ENCODE results near the gene PIP4P1. TPM values are rescaled to one million over a fixed set of nuclear protein-coding genes. Genes with fewer than 3 reads are reported as not detected.

Gene PIP4P1
- total and polyA plus RNA-seq, 9 of the 15 experiments (the other 6 are each of a cell fraction or from before 2014, with no cell fraction given), result 5.3 to 20.9 (median 10.7) TPM

GRCh38 chr14:20412876-20413743, 48.1 kb downstream of the PIP4P1 start, which contains the start of gene TEP1 (continued):
- no peak for TF ChIP-seq TCF7L2 (IDR thresholded peaks at IDR 0.05; ENCODE audit: low read depth, low read length)
- no peak for TF ChIP-seq RBM22 (IDR thresholded peaks at IDR 0.05; ENCODE audit: low read depth, low read length, poor library complexity, severe bottlenecking)
- TF ChIP-seq, protein P1, sequence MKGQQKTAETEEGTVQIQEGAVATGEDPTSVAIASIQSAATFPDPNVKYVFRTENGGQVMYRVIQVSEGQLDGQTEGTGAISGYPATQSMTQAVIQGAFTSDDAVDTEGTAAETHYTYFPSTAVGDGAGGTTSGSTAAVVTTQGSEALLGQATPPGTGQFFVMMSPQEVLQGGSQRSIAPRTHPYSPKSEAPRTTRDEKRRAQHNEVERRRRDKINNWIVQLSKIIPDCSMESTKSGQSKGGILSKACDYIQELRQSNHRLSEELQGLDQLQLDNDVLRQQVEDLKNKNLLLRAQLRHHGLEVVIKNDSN (CRISPR knock-in tag; IDR thresholded peaks at IDR 0.05), result no peak
- TF ChIP-seq CTBP1 (IDR thresholded peaks at IDR 0.05; ENCODE audit: borderline replicate concordance), result peak; percentile 66
- TF ChIP-seq POLR3A (IDR thresholded peaks at IDR 0.05; ENCODE audit: borderline replicate concordance, extremely low read depth, insufficient read depth, insufficient read length), result no peak
- TF ChIP-seq, protein P2, sequence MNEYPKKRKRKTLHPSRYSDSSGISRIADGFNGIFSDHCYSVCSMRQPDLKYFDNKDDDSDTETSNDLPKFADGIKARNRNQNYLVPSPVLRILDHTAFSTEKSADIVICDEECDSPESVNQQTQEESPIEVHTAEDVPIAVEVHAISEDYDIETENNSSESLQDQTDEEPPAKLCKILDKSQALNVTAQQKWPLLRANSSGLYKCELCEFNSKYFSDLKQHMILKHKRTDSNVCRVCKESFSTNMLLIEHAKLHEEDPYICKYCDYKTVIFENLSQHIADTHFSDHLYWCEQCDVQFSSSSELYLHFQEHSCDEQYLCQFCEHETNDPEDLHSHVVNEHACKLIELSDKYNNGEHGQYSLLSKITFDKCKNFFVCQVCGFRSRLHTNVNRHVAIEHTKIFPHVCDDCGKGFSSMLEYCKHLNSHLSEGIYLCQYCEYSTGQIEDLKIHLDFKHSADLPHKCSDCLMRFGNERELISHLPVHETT (CRISPR knock-in tag; conservative IDR thresholded peaks at IDR 0.05 in 1 of 2, IDR thresholded peaks at IDR 0.05 in 1 of 2), result peak in 1 of 2 experiments; percentile 34; a peak in 1 of 4 replicates
- peak; percentile 39 for TF ChIP-seq HMGN3 (IDR thresholded peaks at IDR 0.05; ENCODE audit: borderline replicate concordance, extremely low read depth, insufficient read length, low read depth, low read length)
- TF ChIP-seq ZNF121 (CRISPR knock-in tag; conservative IDR thresholded peaks at IDR 0.05), result no peak
- no peak for TF ChIP-seq RBM34 (IDR thresholded peaks at IDR 0.05; ENCODE audit: borderline replicate concordance, insufficient read depth, low read length)
- TF ChIP-seq NCOA4 (IDR thresholded peaks at IDR 0.05; ENCODE audit: partially characterized antibody), result no peak
- 0 out of 4 replicates have a peak, but pooled peaks have one; percentile 40 to 66 for TF ChIP-seq UBTF (IDR thresholded peaks at IDR 0.05; ENCODE audit: borderline replicate concordance in 1 of 2, low read depth in 2 of 2, low read length in 2 of 2)
- no peak for TF ChIP-seq ZNF316 (IDR thresholded peaks at IDR 0.05)
- TF ChIP-seq CBX3 (IDR thresholded peaks at IDR 0.05; ENCODE audit: borderline replicate concordance in 1 of 2, low read length in 2 of 2), result no peak
- TF ChIP-seq BCL6 (CRISPR knock-in tag; IDR thresholded peaks at IDR 0.05), result no peak
- TF ChIP-seq, protein P3, sequence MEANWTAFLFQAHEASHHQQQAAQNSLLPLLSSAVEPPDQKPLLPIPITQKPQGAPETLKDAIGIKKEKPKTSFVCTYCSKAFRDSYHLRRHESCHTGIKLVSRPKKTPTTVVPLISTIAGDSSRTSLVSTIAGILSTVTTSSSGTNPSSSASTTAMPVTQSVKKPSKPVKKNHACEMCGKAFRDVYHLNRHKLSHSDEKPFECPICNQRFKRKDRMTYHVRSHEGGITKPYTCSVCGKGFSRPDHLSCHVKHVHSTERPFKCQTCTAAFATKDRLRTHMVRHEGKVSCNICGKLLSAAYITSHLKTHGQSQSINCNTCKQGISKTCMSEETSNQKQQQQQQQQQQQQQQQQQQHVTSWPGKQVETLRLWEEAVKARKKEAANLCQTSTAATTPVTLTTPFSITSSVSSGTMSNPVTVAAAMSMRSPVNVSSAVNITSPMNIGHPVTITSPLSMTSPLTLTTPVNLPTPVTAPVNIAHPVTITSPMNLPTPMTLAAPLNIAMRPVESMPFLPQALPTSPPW (CRISPR knock-in tag; IDR thresholded peaks at IDR 0.05), result peak; percentile 57
- TF ChIP-seq ZFP36 (IDR thresholded peaks at IDR 0.05; ENCODE audit: low read depth, low read length, partially characterized antibody), result no peak
- TF ChIP-seq ZNF347 (CRISPR knock-in tag; IDR thresholded peaks at IDR 0.05; ENCODE audit: low read depth), result no peak
- TF ChIP-seq KDM4B (IDR thresholded peaks at IDR 0.05; ENCODE audit: borderline replicate concordance in 2 of 2, low read depth in 1 of 2), result no peak
- TF ChIP-seq RBBP5 (IDR thresholded peaks at IDR 0.05; ENCODE audit: borderline replicate concordance, insufficient read depth, low read length, poor library complexity, severe bottlenecking), result peak; percentile 40
